Measurements from ENCODE around the gene KDM5B. TPM values are rescaled to one million over a fixed set of nuclear protein-coding genes. Genes with fewer than 3 reads are reported as not detected.

KDM5B gene
- total and polyA plus RNA-seq, 2 experiments from 2014 or later = 87.9 to 110 TPM

- H3K4me2 ChIP-seq = no peak overlapping the region
- no peak for DNase-seq (ENCODE audit: low spot score)
- H3K9me3 ChIP-seq (ENCODE audit: low read depth) = no peaks in the 10 kb centered on the region
- no peak overlapping the region for H3K4me3 ChIP-seq
- H3K4me1 ChIP-seq (ENCODE audit: insufficient read depth) = no peaks in the 10 kb centered on the region
- H4K20me1 ChIP-seq (ENCODE audit: insufficient read depth, poor library complexity, severe bottlenecking) = peaks cover 24% of the 10 kb centered on the region
- H3K9me2 ChIP-seq (replicated peaks; ENCODE audit: insufficient read depth) = no peaks in the 10 kb centered on the region
- no peak overlapping the region for H2AFZ ChIP-seq
- TF ChIP-seq CTCF (IDR thresholded peaks at IDR 0.05; ENCODE audit: poor library complexity) = no peak
- TF ChIP-seq EZH2 (IDR thresholded peaks at IDR 0.05; ENCODE audit: borderline replicate concordance) = no peak
- no peak for TF ChIP-seq EZH2phosphoT487 (IDR thresholded peaks at IDR 0.05; ENCODE audit: low read depth, severe bottlenecking, unreplicated experiment)
- H3K36me3 ChIP-seq (replicated peaks; ENCODE audit: insufficient read depth, low read depth) = no peaks in the 10 kb centered on the region
- no peak overlapping the region for H3K27ac ChIP-seq
- no peaks in the 10 kb centered on the region for H3K27me3 ChIP-seq
- WGBS (ENCODE audit: low lambda C conversion rate, missing lambda C conversion rate) = 82% methylated on average over 1 of the region's 1 CpG
- H3K79me2 ChIP-seq = peaks cover 44% of the 10 kb centered on the region
Measured at GRCh38 chr1:202765721-202766120, 42.5 kb downstream of the KDM5B start.

- no peak overlapping the region for H2AFZ ChIP-seq
- TF ChIP-seq CTCF (IDR thresholded peaks at IDR 0.05; ENCODE audit: poor library complexity) = no peak
- no peak for TF ChIP-seq EZH2 (IDR thresholded peaks at IDR 0.05; ENCODE audit: borderline replicate concordance)
- no peak for TF ChIP-seq EZH2phosphoT487 (IDR thresholded peaks at IDR 0.05; ENCODE audit: low read depth, severe bottlenecking, unreplicated experiment)
- no peak overlapping the region for H3K4me3 ChIP-seq
- H3K4me2 ChIP-seq = no peak overlapping the region
- H3K27me3 ChIP-seq = no peaks in the 10 kb centered on the region
- H3K4me1 ChIP-seq (ENCODE audit: insufficient read depth) = no peaks in the 10 kb centered on the region
- H3K79me2 ChIP-seq = peaks cover 28% of the 10 kb centered on the region
- no peaks in the 10 kb centered on the region for H3K9me3 ChIP-seq (ENCODE audit: low read depth)
- no peaks in the 10 kb centered on the region for H3K9me2 ChIP-seq (replicated peaks; ENCODE audit: insufficient read depth)
- DNase-seq (ENCODE audit: low spot score) = no peak
- H3K27ac ChIP-seq = no peak overlapping the region
- peaks cover 10% of the 10 kb centered on the region for H4K20me1 ChIP-seq (ENCODE audit: insufficient read depth, poor library complexity, severe bottlenecking)
- WGBS (ENCODE audit: low lambda C conversion rate, missing lambda C conversion rate) = 97% methylated on average over 2 of the region's 2 CpGs
- H3K36me3 ChIP-seq (replicated peaks; ENCODE audit: insufficient read depth, low read depth) = no peaks in the 10 kb centered on the region
Measured at GRCh38 chr1:202762019-202762418, 46.2 kb downstream of the KDM5B start.

- H4K20me1 ChIP-seq (ENCODE audit: insufficient read depth, poor library complexity, severe bottlenecking) = peaks cover 10% of the 10 kb centered on the region
- H3K4me3 ChIP-seq = no peak overlapping the region
- H3K4me1 ChIP-seq (ENCODE audit: insufficient read depth) = no peaks in the 10 kb centered on the region
- TF ChIP-seq EZH2 (IDR thresholded peaks at IDR 0.05; ENCODE audit: borderline replicate concordance) = no peak
- TF ChIP-seq CTCF (IDR thresholded peaks at IDR 0.05; ENCODE audit: poor library complexity) = no peak
- TF ChIP-seq EZH2phosphoT487 (IDR thresholded peaks at IDR 0.05; ENCODE audit: low read depth, severe bottlenecking, unreplicated experiment) = no peak
- H3K4me2 ChIP-seq = no peak overlapping the region
- DNase-seq (ENCODE audit: low spot score) = no peak
- H3K36me3 ChIP-seq (replicated peaks; ENCODE audit: insufficient read depth, low read depth) = peaks cover 4% of the 10 kb centered on the region
- no peak overlapping the region for H3K27ac ChIP-seq
- no peaks in the 10 kb centered on the region for H3K27me3 ChIP-seq
- H3K9me3 ChIP-seq (ENCODE audit: low read depth) = no peaks in the 10 kb centered on the region
- no peak overlapping the region for H2AFZ ChIP-seq
- WGBS (ENCODE audit: low lambda C conversion rate, missing lambda C conversion rate) = 97% methylated on average over 1 of the region's 1 CpG
- peaks cover 28% of the 10 kb centered on the region for H3K79me2 ChIP-seq
- H3K9me2 ChIP-seq (replicated peaks; ENCODE audit: insufficient read depth) = no peaks in the 10 kb centered on the region
Measured at GRCh38 chr1:202760589-202760988, 47.6 kb downstream of the KDM5B start.

GRCh38 chr1:202756391-202756790 lies 51.8 kb downstream of the KDM5B start:
- Histone ChIP-seq H3K36me3 (replicated peaks; ENCODE audit: insufficient read depth, low read depth) (peaks cover 4% of the 10 kb centered on the region), H3K79me2 (peaks cover 16% of the 10 kb centered on the region), H2AFZ (no peak overlapping the region), H4K20me1 (ENCODE audit: insufficient read depth, poor library complexity, severe bottlenecking) (peaks cover 7% of the 10 kb centered on the region), H3K27me3 (no peaks in the 10 kb centered on the region), H3K4me1 (ENCODE audit: insufficient read depth) (no peaks in the 10 kb centered on the region), H3K4me3 (no peak overlapping the region), H3K9me2 (replicated peaks; ENCODE audit: insufficient read depth) (no peaks in the 10 kb centered on the region), H3K9me3 (ENCODE audit: low read depth) (no peaks in the 10 kb centered on the region), H3K4me2 (no peak overlapping the region), H3K27ac (no peak overlapping the region)
- DNase-seq (ENCODE audit: low spot score) = no peak
- TF ChIP-seq EZH2phosphoT487 (IDR thresholded peaks at IDR 0.05; ENCODE audit: low read depth, severe bottlenecking, unreplicated experiment) (no peak), CTCF (IDR thresholded peaks at IDR 0.05; ENCODE audit: poor library complexity) (no peak), EZH2 (IDR thresholded peaks at IDR 0.05; ENCODE audit: borderline replicate concordance) (no peak)
- 97% methylated on average over 2 of the region's 2 CpGs for WGBS (ENCODE audit: low lambda C conversion rate, missing lambda C conversion rate)

Measured in hepatocyte (in vitro differentiated cells).